GM12878 (cell line): ENCODE results near the gene GORASP2. TPM values are rescaled to one million over a fixed set of nuclear protein-coding genes. Genes with fewer than 3 reads are reported as not detected.

Experiments used
- ATAC-seq: fragments of 200-7000 bp; cut with Tn5 transposase; 3 replicates; pipeline ENCODE4 v1.9.1; 2020; ENCODE audit warnings: mild to moderate bottlenecking, moderate library complexity
- BruUV-seq: library from RNA; stranded (reverse); fragments of 400-500 nt; replicated peaks from 2 replicates; lab custom pipeline; 2021; lab: Mats Ljungman, UMichigan
- CTCF ChIA-PET: fragments of 300-600 bp; sonication (Branson Sonifier 250); formaldehyde crosslinking; extraction: SDS; loops from one replicate; lab custom pipeline; 2021; ENCODE audit warnings: inconsistent platforms; lab: Yijun Ruan, JAX
- POLR2A ChIA-PET: fragments of 350-600 bp; formaldehyde crosslinking; extraction: SDS; loops from one replicate; lab custom pipeline; 2021; ENCODE audit warnings: inconsistent platforms; lab: Charles Lee
- RAD21 ChIA-PET: fragments of 300-600 bp; sonication (Branson Sonifier 250); formaldehyde crosslinking; loops from one replicate; lab custom pipeline; 2023; ENCODE audit warnings: antibody characterized with exemption; ENCODE audit not compliant: unreplicated experiment; lab: Charles Lee
- SMC1A ChIA-PET: fragments of 300-600 bp; sonication (Branson Sonifier 250); formaldehyde crosslinking; loops from one replicate; lab custom pipeline; 2023; ENCODE audit not compliant: unreplicated experiment, uncharacterized antibody; lab: Charles Lee
- DNase-seq: peaks from one replicate; pipeline ENCODE4 v3.0.0-alpha.2; 2011; ENCODE audit warnings: low read depth, low spot score
- FAIRE-seq: peaks from 3 replicates; lab custom pipeline; 2011; peaks lifted over from hg19 to GRCh38; lab: Jason Lieb, UNC
- H2AFZ ChIP-seq: 2 replicates; pipeline ENCODE4 v1.6.0; 2011; ENCODE audit warnings: low read depth, low read length, control low read depth; ENCODE audit not compliant: control insufficient read depth
- H3K27ac ChIP-seq: 2 replicates; pipeline ENCODE4 v1.5.1; 2011; ENCODE audit warnings: control low read depth; ENCODE audit not compliant: control insufficient read depth, insufficient read depth
- H3K27me3 ChIP-seq, 2 experiments: replicated peaks in 1 of 2; 2 replicates each; pipeline versions ENCODE4 v1.6.0 to v1.6.1; 2011; ENCODE audit warnings: low read length in 1 of 2; ENCODE audit not compliant: control insufficient read depth in 2 of 2, insufficient read depth in 2 of 2
- H3K36me3 ChIP-seq, 2 experiments: 2 replicates each; pipeline ENCODE4 v1.5.1; 2011; ENCODE audit warnings: low read length in 1 of 2; ENCODE audit not compliant: control insufficient read depth in 2 of 2, insufficient read depth in 2 of 2
- H3K4me1 ChIP-seq: 2 replicates; pipeline ENCODE4 v1.6.1; 2011; ENCODE audit warnings: mild to moderate bottlenecking, low read length, moderate library complexity, mixed read lengths; ENCODE audit not compliant: control insufficient read depth, insufficient read depth
- H3K4me2 ChIP-seq: 2 replicates; pipeline ENCODE4 v1.6.0; 2011; ENCODE audit warnings: control low read depth; ENCODE audit not compliant: control insufficient read depth, insufficient read depth
- H3K4me3 ChIP-seq: fragments of 200-600 bp; sonication (generic); 2 replicates; pipeline ENCODE4 v1.5.1; 2016
- H3K79me2 ChIP-seq: 2 replicates; pipeline ENCODE4 v1.6.0; 2011; ENCODE audit warnings: low read length; ENCODE audit not compliant: control insufficient read depth, insufficient read depth
- H3K9ac ChIP-seq: 2 replicates; pipeline ENCODE4 v1.8.0; 2011; ENCODE audit warnings: low read length, control low read depth, mixed read lengths; ENCODE audit not compliant: control insufficient read depth, insufficient read depth
- H3K9me3 ChIP-seq: replicated peaks from 3 replicates; pipeline ENCODE4 v1.5.1; 2011; ENCODE audit warnings: mild to moderate bottlenecking, low read length; ENCODE audit not compliant: control insufficient read depth, insufficient read depth
- H4K20me1 ChIP-seq: 2 replicates; pipeline ENCODE4 v1.6.0; 2011; ENCODE audit not compliant: control insufficient read depth, insufficient read depth
- CEBPB ChIP-seq, 2 experiments: fragments of 150-350 bp in 1 of 2; IDR thresholded peaks; 2 replicates each; pipeline ENCODE4 v1.6.1; 2012 to 2014; ENCODE audit warnings: low read depth in 2 of 2, low read length in 2 of 2, borderline replicate concordance in 1 of 2, inconsistent platforms in 1 of 2
- DPF2 ChIP-seq: fragments of 450-650 bp; IDR thresholded peaks from 2 replicates; pipeline ENCODE4 v1.6.1; 2017; ENCODE audit warnings: mild to moderate bottlenecking
- ESRRA ChIP-seq: IDR thresholded peaks from 2 replicates; pipeline ENCODE4 v1.6.1; 2012; ENCODE audit warnings: mild to moderate bottlenecking, low read length, improper control_type of control experiment
- HDAC2 ChIP-seq: fragments of 200-600 bp; sonication (generic); IDR thresholded peaks from 2 replicates; pipeline ENCODE4 v1.6.1; 2017
- NR2C1 ChIP-seq: fragments of 450-650 bp; IDR thresholded peaks from 2 replicates; pipeline ENCODE4 v1.6.1; 2017; ENCODE audit warnings: antibody characterized with exemption, mild to moderate bottlenecking, moderate library complexity
- SRF ChIP-seq, 2 experiments: IDR thresholded peaks; 2 replicates each; pipeline ENCODE4 v1.6.1; 2011; ENCODE audit warnings: low read depth in 2 of 2, low read length in 2 of 2, mild to moderate bottlenecking in 1 of 2, moderate library complexity in 1 of 2
- ZBED1 ChIP-seq: IDR thresholded peaks from 2 replicates; pipeline ENCODE4 v1.6.1; 2016; ENCODE audit warnings: borderline replicate concordance
- ZNF384 ChIP-seq: IDR thresholded peaks from 2 replicates; pipeline ENCODE4 v1.6.1; 2012; ENCODE audit warnings: low read depth, mild to moderate bottlenecking, low read length, improper control_type of control experiment, borderline replicate concordance
- WGBS: methylation state at CpG from one replicate; pipeline ENCODE4 v1.1.6; 2016; ENCODE audit warnings: low lambda C conversion rate; ENCODE audit not compliant: insufficient replicate concordance, insufficient coverage; ENCODE audit errors: missing lambda C conversion rate; 5-methylcytosine and 5-hydroxymethylcytosine counted together
- in situ Hi-C: fragments of 300-500 bp; cut with MboI; formaldehyde crosslinking; loops from 9 replicates; pipeline ENCODE4 v1.14.3; 2018; ENCODE audit warnings: mixed read lengths
- intact Hi-C: fragments of 100-400 bp; cut with micrococcal nuclease; formaldehyde crosslinking; loops from one replicate; pipeline ENCODE4 v1.14.2; 2022; ENCODE audit not compliant: unreplicated experiment
- polyA plus RNA-seq, 11 experiments: library from polyadenylated mRNA; depleted of rRNA in 4 of 11; unstranded in 6 of 11; stranded (reverse) in 5 of 11; fragments of >200 nt; fragmentation: Nextera tagmentation in 4 of 11; fragmentation: Illumina TruSeq in 1 of 11; extraction: Ambion mirVana in 4 of 11; extraction: Trizol in 1 of 11; gene quantifications; 1 replicate in 1 of 11; 2 replicates in 10 of 11; pipeline versions ENCODE4 v1.2.1 to v1.2.3, GENCODE V29; 2011 to 2016; ENCODE audit warnings: inconsistent platforms in 2 of 11, missing spikeins in 2 of 11, low read depth in 1 of 11
- total RNA-seq, 4 experiments: library from RNA; depleted of rRNA in 3 of 4; stranded (reverse); fragments of >200 nt in 3 of 4; fragmentation: Illumina TruSeq in 1 of 4; extraction: Trizol in 1 of 4; gene quantifications; 2 replicates each; pipeline versions ENCODE4 v1.2.1 to v1.2.3, GENCODE V29; 2013 to 2021
- TF ChIP-seq, protein P1 (sequence below): fragments of 150-350 bp; IDR thresholded peaks from 2 replicates; pipeline ENCODE4 v1.6.1; 2016; ENCODE audit warnings: low read depth, low read length
- TF ChIP-seq, protein P2 (sequence below): IDR thresholded peaks from 2 replicates; pipeline ENCODE4 v1.6.1; 2012; ENCODE audit warnings: low read depth, low read length, improper control_type of control experiment
- TF ChIP-seq, protein P3 (sequence below), 3 experiments: IDR thresholded peaks in 2 of 3; conservative IDR thresholded peaks in 1 of 3; 2 replicates each; pipeline ENCODE4 v1.5.1; 2011; ENCODE audit warnings: low read depth in 3 of 3, low read length in 3 of 3, mild to moderate bottlenecking in 3 of 3, control low read depth in 2 of 3, moderate library complexity in 2 of 3, inconsistent platforms in 1 of 3, mixed read lengths in 1 of 3; ENCODE audit not compliant: control insufficient read depth in 2 of 3, insufficient read depth in 1 of 3; ENCODE audit errors: extremely low read depth in 1 of 3
- TF ChIP-seq, protein P4 (sequence below): fragments of 450-650 bp; IDR thresholded peaks from 2 replicates; pipeline ENCODE4 v1.6.1; 2017; ENCODE audit warnings: borderline replicate concordance
- TF ChIP-seq, protein P5 (sequence below): fragments of 450-650 bp; IDR thresholded peaks from 2 replicates; pipeline ENCODE4 v1.6.1; 2017; ENCODE audit warnings: low read depth, mild to moderate bottlenecking, moderate library complexity

GORASP2 gene
- total and polyA plus RNA-seq, 10 of the 15 experiments (the other 5 are each of a cell fraction or from before 2014, with no cell fraction given) = 26.3 to 169 (median 103) TPM

DNA sequence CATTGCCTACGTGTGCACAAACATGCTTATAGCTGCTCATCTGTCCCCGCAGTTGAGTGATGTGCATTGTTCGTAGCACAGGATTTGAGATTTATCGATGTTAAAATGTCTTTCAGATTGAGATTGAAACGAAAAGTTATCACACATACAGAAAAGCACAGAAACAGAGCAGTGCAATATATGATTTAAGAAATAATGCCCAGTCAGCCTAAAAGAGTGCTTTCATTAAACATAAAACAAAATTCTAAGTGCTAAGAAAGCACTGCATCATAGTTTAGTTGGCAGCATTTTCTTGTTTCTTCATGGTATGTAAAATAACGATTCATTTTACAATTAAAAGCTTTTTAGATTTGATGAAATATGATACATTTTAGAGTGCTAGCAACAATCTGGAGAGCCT lies 31.9 kb upstream of the GORASP2 start:
- H3K9ac ChIP-seq = no peak overlapping the region
- H3K4me3 ChIP-seq = no peak overlapping the region
- RAD21 ChIA-PET = interaction anchor here (1.7 kb wide), 1 partner anchor 32 kb away, joined by 5 read pairs; the partner anchor contains the start of gene GORASP2
- intact Hi-C loops = no loop called here
- no peaks in the 10 kb centered on the region for H3K4me1 ChIP-seq
- DNase-seq = no peak
- SMC1A ChIA-PET = interaction anchor here (0.6 to 1.8 kb wide), 5 partner anchors 9 to 561 kb away, joined by 3 to 7 read pairs (median 3); no protein-coding TSS in a partner anchor
- no peak overlapping the region for H3K4me2 ChIP-seq
- 29% methylated on average over 6 of the region's 6 CpGs for WGBS
- TF ChIP-seq NR2C1 (no peak), CEBPB (IDR thresholded peaks at IDR 0.05; ENCODE audit: borderline replicate concordance in 1 of 2, low read depth in 2 of 2, low read length in 2 of 2) (no peak), ESRRA (no peak), ZBED1 (no peak), HDAC2 (no peak), SRF (IDR thresholded peaks at IDR 0.05; ENCODE audit: low read depth in 2 of 2, low read length in 2 of 2) (no peak), ZNF384 (no peak), DPF2 (no peak)
- TF ChIP-seq, protein P1, sequence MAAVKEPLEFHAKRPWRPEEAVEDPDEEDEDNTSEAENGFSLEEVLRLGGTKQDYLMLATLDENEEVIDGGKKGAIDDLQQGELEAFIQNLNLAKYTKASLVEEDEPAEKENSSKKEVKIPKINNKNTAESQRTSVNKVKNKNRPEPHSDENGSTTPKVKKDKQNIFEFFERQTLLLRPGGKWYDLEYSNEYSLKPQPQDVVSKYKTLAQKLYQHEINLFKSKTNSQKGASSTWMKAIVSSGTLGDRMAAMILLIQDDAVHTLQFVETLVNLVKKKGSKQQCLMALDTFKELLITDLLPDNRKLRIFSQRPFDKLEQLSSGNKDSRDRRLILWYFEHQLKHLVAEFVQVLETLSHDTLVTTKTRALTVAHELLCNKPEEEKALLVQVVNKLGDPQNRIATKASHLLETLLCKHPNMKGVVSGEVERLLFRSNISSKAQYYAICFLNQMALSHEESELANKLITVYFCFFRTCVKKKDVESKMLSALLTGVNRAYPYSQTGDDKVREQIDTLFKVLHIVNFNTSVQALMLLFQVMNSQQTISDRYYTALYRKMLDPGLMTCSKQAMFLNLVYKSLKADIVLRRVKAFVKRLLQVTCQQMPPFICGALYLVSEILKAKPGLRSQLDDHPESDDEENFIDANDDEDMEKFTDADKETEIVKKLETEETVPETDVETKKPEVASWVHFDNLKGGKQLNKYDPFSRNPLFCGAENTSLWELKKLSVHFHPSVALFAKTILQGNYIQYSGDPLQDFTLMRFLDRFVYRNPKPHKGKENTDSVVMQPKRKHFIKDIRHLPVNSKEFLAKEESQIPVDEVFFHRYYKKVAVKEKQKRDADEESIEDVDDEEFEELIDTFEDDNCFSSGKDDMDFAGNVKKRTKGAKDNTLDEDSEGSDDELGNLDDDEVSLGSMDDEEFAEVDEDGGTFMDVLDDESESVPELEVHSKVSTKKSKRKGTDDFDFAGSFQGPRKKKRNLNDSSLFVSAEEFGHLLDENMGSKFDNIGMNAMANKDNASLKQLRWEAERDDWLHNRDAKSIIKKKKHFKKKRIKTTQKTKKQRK = no peak
- TF ChIP-seq, protein P2, sequence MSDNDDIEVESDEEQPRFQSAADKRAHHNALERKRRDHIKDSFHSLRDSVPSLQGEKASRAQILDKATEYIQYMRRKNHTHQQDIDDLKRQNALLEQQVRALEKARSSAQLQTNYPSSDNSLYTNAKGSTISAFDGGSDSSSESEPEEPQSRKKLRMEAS = no peak
- TF ChIP-seq, protein P3, sequence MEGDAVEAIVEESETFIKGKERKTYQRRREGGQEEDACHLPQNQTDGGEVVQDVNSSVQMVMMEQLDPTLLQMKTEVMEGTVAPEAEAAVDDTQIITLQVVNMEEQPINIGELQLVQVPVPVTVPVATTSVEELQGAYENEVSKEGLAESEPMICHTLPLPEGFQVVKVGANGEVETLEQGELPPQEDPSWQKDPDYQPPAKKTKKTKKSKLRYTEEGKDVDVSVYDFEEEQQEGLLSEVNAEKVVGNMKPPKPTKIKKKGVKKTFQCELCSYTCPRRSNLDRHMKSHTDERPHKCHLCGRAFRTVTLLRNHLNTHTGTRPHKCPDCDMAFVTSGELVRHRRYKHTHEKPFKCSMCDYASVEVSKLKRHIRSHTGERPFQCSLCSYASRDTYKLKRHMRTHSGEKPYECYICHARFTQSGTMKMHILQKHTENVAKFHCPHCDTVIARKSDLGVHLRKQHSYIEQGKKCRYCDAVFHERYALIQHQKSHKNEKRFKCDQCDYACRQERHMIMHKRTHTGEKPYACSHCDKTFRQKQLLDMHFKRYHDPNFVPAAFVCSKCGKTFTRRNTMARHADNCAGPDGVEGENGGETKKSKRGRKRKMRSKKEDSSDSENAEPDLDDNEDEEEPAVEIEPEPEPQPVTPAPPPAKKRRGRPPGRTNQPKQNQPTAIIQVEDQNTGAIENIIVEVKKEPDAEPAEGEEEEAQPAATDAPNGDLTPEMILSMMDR (IDR thresholded peaks at IDR 0.05 in 2 of 3, conservative IDR thresholded peaks at IDR 0.05 in 1 of 3; ENCODE audit: control insufficient read depth in 2 of 3, extremely low read depth in 1 of 3, insufficient read depth in 1 of 3, low read depth in 3 of 3, low read length in 3 of 3) = no peak
- TF ChIP-seq, protein P4, sequence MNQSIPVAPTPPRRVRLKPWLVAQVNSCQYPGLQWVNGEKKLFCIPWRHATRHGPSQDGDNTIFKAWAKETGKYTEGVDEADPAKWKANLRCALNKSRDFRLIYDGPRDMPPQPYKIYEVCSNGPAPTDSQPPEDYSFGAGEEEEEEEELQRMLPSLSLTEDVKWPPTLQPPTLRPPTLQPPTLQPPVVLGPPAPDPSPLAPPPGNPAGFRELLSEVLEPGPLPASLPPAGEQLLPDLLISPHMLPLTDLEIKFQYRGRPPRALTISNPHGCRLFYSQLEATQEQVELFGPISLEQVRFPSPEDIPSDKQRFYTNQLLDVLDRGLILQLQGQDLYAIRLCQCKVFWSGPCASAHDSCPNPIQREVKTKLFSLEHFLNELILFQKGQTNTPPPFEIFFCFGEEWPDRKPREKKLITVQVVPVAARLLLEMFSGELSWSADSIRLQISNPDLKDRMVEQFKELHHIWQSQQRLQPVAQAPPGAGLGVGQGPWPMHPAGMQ = no peak
- TF ChIP-seq, protein P5, sequence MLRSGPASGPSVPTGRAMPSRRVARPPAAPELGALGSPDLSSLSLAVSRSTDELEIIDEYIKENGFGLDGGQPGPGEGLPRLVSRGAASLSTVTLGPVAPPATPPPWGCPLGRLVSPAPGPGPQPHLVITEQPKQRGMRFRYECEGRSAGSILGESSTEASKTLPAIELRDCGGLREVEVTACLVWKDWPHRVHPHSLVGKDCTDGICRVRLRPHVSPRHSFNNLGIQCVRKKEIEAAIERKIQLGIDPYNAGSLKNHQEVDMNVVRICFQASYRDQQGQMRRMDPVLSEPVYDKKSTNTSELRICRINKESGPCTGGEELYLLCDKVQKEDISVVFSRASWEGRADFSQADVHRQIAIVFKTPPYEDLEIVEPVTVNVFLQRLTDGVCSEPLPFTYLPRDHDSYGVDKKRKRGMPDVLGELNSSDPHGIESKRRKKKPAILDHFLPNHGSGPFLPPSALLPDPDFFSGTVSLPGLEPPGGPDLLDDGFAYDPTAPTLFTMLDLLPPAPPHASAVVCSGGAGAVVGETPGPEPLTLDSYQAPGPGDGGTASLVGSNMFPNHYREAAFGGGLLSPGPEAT = no peak
- no peaks in the 10 kb centered on the region for H4K20me1 ChIP-seq
- CTCF ChIA-PET = interaction anchor here (0.6 kb wide), 1 partner anchor 1257 kb away, joined by 3 read pairs; no protein-coding TSS in a partner anchor
- H2AFZ ChIP-seq = no peak overlapping the region
- POLR2A ChIA-PET = interaction anchor here (1.4 kb wide), 1 partner anchor 10 kb away, joined by 6 read pairs; no protein-coding TSS in a partner anchor
- H3K36me3 ChIP-seq = no peaks in the 10 kb centered on the region
- in situ Hi-C loops = no loop called here
- H3K27me3 ChIP-seq = no peaks in the 10 kb centered on the region; a peak in 3 of 4 replicates
- FAIRE-seq = no peak
- no peak overlapping the region for H3K27ac ChIP-seq
- H3K79me2 ChIP-seq = no peaks in the 10 kb centered on the region
- no peaks in the 10 kb centered on the region for H3K9me3 ChIP-seq
- no peak for ATAC-seq
- BruUV-seq = no TSS peak
